Measurements from ENCODE around the gene SKIC2.
"Not testable (repeated sequence)": the region's sequence is repeated elsewhere in the genome, so short reads cannot be mapped to it uniquely, and the experiment has no call there.

SKIC2 gene

GRCh38 chr6:31968791-31969711 lies 10.1 kb downstream of the SKIC2 start:
- no peak for DNase-seq (ENCODE audit: low read depth in 1 of 2, low spot score in 1 of 2)

GRCh38 chr6:31969712-31970603 lies 11.0 kb downstream of the SKIC2 start:
- no peak for DNase-seq (ENCODE audit: low read depth in 1 of 2, low spot score in 1 of 2)

GRCh38 chr6:31970604-31971271 lies 11.8 kb downstream of the SKIC2 start:
- DNase-seq (ENCODE audit: low read depth in 1 of 2, low spot score in 1 of 2) = no peak

- no peak for DNase-seq (ENCODE audit: low read depth in 1 of 2, low spot score in 1 of 2)
Observed at GRCh38 chr6:31971279-31971992, 12.5 kb downstream of the SKIC2 start.

- DNase-seq (ENCODE audit: low read depth in 1 of 2, low spot score in 1 of 2) = peak; percentile 98 to 99
Observed at GRCh38 chr6:31971993-31972708, 13.2 kb downstream of the SKIC2 start, which contains the start of gene DXO. TSS of gene DXO (minus strand) at chr6:31972138. CDS start at chr6:31971675, 463 bp downstream.

GRCh38 chr6:31972709-31973350 lies 13.9 kb downstream of the SKIC2 start:
- DNase-seq (ENCODE audit: low read depth in 1 of 2, low spot score in 1 of 2) = no peak

- not testable (repeated sequence) for DNase-seq (ENCODE audit: low read depth in 1 of 2, low spot score in 1 of 2)
Observed at GRCh38 chr6:31976065-31976464, 17.1 kb downstream of the SKIC2 start.

GRCh38 chr6:31977816-31978431 lies 18.9 kb downstream of the SKIC2 start:
- DNase-seq (ENCODE audit: low read depth in 1 of 2, low spot score in 1 of 2) = no peak

GRCh38 chr6:31978831-31979230 lies 19.9 kb downstream of the SKIC2 start:
- DNase-seq (ENCODE audit: low read depth in 1 of 2, low spot score in 1 of 2) = no peak

- no peak for DNase-seq (ENCODE audit: low read depth in 1 of 2, low spot score in 1 of 2)
Observed at GRCh38 chr6:31979238-31979898, 20.4 kb downstream of the SKIC2 start.

GRCh38 chr6:31980195-31980876 lies 21.4 kb downstream of the SKIC2 start:
- not testable (repeated sequence) for DNase-seq (ENCODE audit: low read depth in 1 of 2, low spot score in 1 of 2)

- not testable (repeated sequence) for DNase-seq (ENCODE audit: low read depth in 1 of 2, low spot score in 1 of 2)
Observed at GRCh38 chr6:31980998-31981397, 22.0 kb downstream of the SKIC2 start.

- not testable (repeated sequence) for DNase-seq (ENCODE audit: low read depth in 1 of 2, low spot score in 1 of 2)
Observed at GRCh38 chr6:31981744-31982143, 22.8 kb downstream of the SKIC2 start, which contains the start of gene C4A. TSS of gene C4A (plus strand) at chr6:31982057. CDS start at chr6:31982108, 51 bp downstream.

- not testable (repeated sequence) for DNase-seq (ENCODE audit: low read depth in 1 of 2, low spot score in 1 of 2)
Observed at GRCh38 chr6:31989363-31989762, 30.4 kb downstream of the SKIC2 start.

GRCh38 chr6:31994421-31994820 lies 35.4 kb downstream of the SKIC2 start:
- DNase-seq (ENCODE audit: low read depth in 1 of 2, low spot score in 1 of 2) = not testable (repeated sequence)

GRCh38 chr6:31996385-31996784 lies 37.4 kb downstream of the SKIC2 start:
- not testable (repeated sequence) for DNase-seq (ENCODE audit: low read depth in 1 of 2, low spot score in 1 of 2)

- not testable (repeated sequence) for DNase-seq (ENCODE audit: low read depth in 1 of 2, low spot score in 1 of 2)
Observed at GRCh38 chr6:32002546-32003268, 43.7 kb downstream of the SKIC2 start.
